HepG2 (cell line): Measurements from ENCODE around the gene PTGIS. TPM values are rescaled to one million over a fixed set of nuclear protein-coding genes. Genes with fewer than 3 reads are reported as not detected.

Experiments used
- ATF5 ChIP-seq: sonication (generic); formaldehyde crosslinking; IDR thresholded peaks from 2 replicates; pipeline ENCODE4 v1.4.0; 2020; ENCODE audit warnings: mild to moderate bottlenecking, low read depth, missing genetic modification reagents
- BORCS8-MEF2B ChIP-seq: sonication (generic); formaldehyde crosslinking; IDR thresholded peaks from 2 replicates; pipeline ENCODE4 v1.8.0; 2022; ENCODE audit warnings: mild to moderate bottlenecking, missing genetic modification reagents
- CSRNP2 ChIP-seq: sonication (generic); formaldehyde crosslinking; conservative IDR thresholded peaks from 2 replicates; pipeline ENCODE4 v1.8.0; 2022; ENCODE audit warnings: low read depth, missing genetic modification reagents
- DRAP1 ChIP-seq: IDR thresholded peaks from 2 replicates; pipeline ENCODE4 v1.6.1; 2016; ENCODE audit warnings: missing genetic modification reagents, missing compliant biosample characterization
- FOXJ3 ChIP-seq: sonication (generic); formaldehyde crosslinking; IDR thresholded peaks from 2 replicates; pipeline ENCODE4 v1.4.0; 2020; ENCODE audit warnings: missing genetic modification reagents, mild to moderate bottlenecking, borderline replicate concordance
- GTF2F1 ChIP-seq: fragments of 150-350 bp; IDR thresholded peaks from 2 replicates; pipeline ENCODE4 v1.6.1; 2014; ENCODE audit warnings: low read length
- GTF3A ChIP-seq: sonication (generic); formaldehyde crosslinking; conservative IDR thresholded peaks from 2 replicates; pipeline ENCODE4 v1.4.0; 2020; ENCODE audit warnings: mild to moderate bottlenecking, missing genetic modification reagents
- HMG20A ChIP-seq: IDR thresholded peaks from 2 replicates; pipeline ENCODE4 v1.6.1; 2016; ENCODE audit warnings: borderline replicate concordance
- IKZF5 ChIP-seq: IDR thresholded peaks from 2 replicates; pipeline ENCODE4 v1.6.1; 2018; ENCODE audit warnings: missing genetic modification reagents, mild to moderate bottlenecking, missing compliant biosample characterization
- KMT2A ChIP-seq: sonication (generic); formaldehyde crosslinking; IDR thresholded peaks from 2 replicates; pipeline ENCODE4 v1.4.0; 2020; ENCODE audit warnings: missing genetic modification reagents
- MATR3 ChIP-seq: sonication (generic); formaldehyde crosslinking; IDR thresholded peaks from 2 replicates; pipeline ENCODE4 v1.4.0; 2020; ENCODE audit warnings: missing genetic modification reagents
- NONO ChIP-seq, 2 experiments: fragments of 450-650 bp in 1 of 2; sonication (generic) in 1 of 2; formaldehyde crosslinking in 1 of 2; IDR thresholded peaks in 1 of 2; conservative IDR thresholded peaks in 1 of 2; 2 replicates each; pipeline versions ENCODE4 v1.6.1 to v1.8.0; 2017 to 2022; ENCODE audit warnings: mild to moderate bottlenecking in 1 of 2, missing genetic modification reagents in 1 of 2, moderate library complexity in 1 of 2
- SATB2 ChIP-seq: sonication (generic); formaldehyde crosslinking; IDR thresholded peaks from 2 replicates; pipeline ENCODE4 v1.5.0; 2020; ENCODE audit warnings: missing genetic modification reagents
- SMARCE1 ChIP-seq: fragments of 450-650 bp; IDR thresholded peaks from 2 replicates; pipeline ENCODE4 v1.6.1; 2017; ENCODE audit warnings: borderline replicate concordance
- SRY ChIP-seq: sonication (generic); formaldehyde crosslinking; IDR thresholded peaks from 2 replicates; pipeline ENCODE4 v1.8.0; 2022; ENCODE audit warnings: mild to moderate bottlenecking, missing genetic modification reagents
- TCF7L2 ChIP-seq: IDR thresholded peaks from 2 replicates; pipeline ENCODE4 v1.6.1; 2011; ENCODE audit warnings: mild to moderate bottlenecking, low read depth, low read length, moderate library complexity
- TIGD3 ChIP-seq: sonication (generic); formaldehyde crosslinking; IDR thresholded peaks from 2 replicates; pipeline ENCODE4 v1.5.1; 2020; ENCODE audit warnings: mild to moderate bottlenecking, missing genetic modification reagents, borderline replicate concordance
- ZBTB14 ChIP-seq: sonication (generic); formaldehyde crosslinking; IDR thresholded peaks from 2 replicates; pipeline ENCODE4 v1.4.0; 2020; ENCODE audit warnings: missing genetic modification reagents
- ZBTB38 ChIP-seq: sonication (generic); formaldehyde crosslinking; IDR thresholded peaks from 2 replicates; pipeline ENCODE4 v1.5.1; 2020; ENCODE audit warnings: mild to moderate bottlenecking, missing genetic modification reagents
- ZFP36L2 ChIP-seq: sonication (generic); formaldehyde crosslinking; IDR thresholded peaks from 2 replicates; pipeline ENCODE4 v1.4.0; 2020; ENCODE audit warnings: missing genetic modification reagents
- ZIK1 ChIP-seq: sonication (generic); formaldehyde crosslinking; IDR thresholded peaks from 2 replicates; pipeline ENCODE4 v1.5.0; 2020; ENCODE audit warnings: mild to moderate bottlenecking, low read depth, missing genetic modification reagents, borderline replicate concordance
- ZNF30 ChIP-seq: sonication (generic); formaldehyde crosslinking; IDR thresholded peaks from 2 replicates; pipeline ENCODE4 v1.5.0; 2020; ENCODE audit warnings: mild to moderate bottlenecking, missing genetic modification reagents
- ZNF790 ChIP-seq: sonication (generic); formaldehyde crosslinking; IDR thresholded peaks from 2 replicates; pipeline ENCODE4 v1.8.0; 2022; ENCODE audit warnings: missing genetic modification reagents, mild to moderate bottlenecking, borderline replicate concordance
- ZNF841 ChIP-seq: sonication (generic); formaldehyde crosslinking; IDR thresholded peaks from 2 replicates; pipeline ENCODE4 v1.8.1; 2023; ENCODE audit warnings: missing genetic modification reagents, borderline replicate concordance
- ZSCAN12 ChIP-seq: sonication (generic); formaldehyde crosslinking; IDR thresholded peaks from 2 replicates; pipeline ENCODE4 v1.9.0; 2021; ENCODE audit warnings: mild to moderate bottlenecking, missing genetic modification reagents
- polyA plus RNA-seq, 8 experiments: library from polyadenylated mRNA; depleted of rRNA in 3 of 8; stranded (reverse) in 7 of 8; unstranded in 1 of 8; fragments of >200 nt; fragmentation: Illumina TruSeq in 4 of 8; extraction: Trizol in 4 of 8; gene quantifications; 2 replicates each; pipeline versions ENCODE4 v1.2.1 to v1.2.3, GENCODE V29; 2011 to 2016; ENCODE audit warnings: low read depth in 4 of 8, missing spikeins in 1 of 8, mixed read lengths in 1 of 8; ENCODE audit not compliant: insufficient read depth in 1 of 8
- total RNA-seq, 5 experiments: library from RNA; depleted of rRNA; stranded (reverse); fragments of >200 nt; fragmentation: Illumina TruSeq; extraction: Trizol; gene quantifications; 2 replicates each; pipeline ENCODE4 v1.2.3, GENCODE V29; 2016; ENCODE audit warnings: low read depth in 1 of 5

PTGIS gene
- total and polyA plus RNA-seq, 2 of the 13 experiments (the other 11 are each of a cell fraction or from before 2014, with no cell fraction given), result not detected

- TF ChIP-seq DRAP1 (CRISPR knock-in tag), result no peak
- no peak for TF ChIP-seq FOXJ3
- 0 out of 2 replicates have a peak, but pooled peaks have one; percentile 53 for TF ChIP-seq TIGD3
- TF ChIP-seq ZBTB38 (CRISPR knock-in tag), result no peak
- no peak for TF ChIP-seq GTF2F1
- TF ChIP-seq HMG20A (CRISPR knock-in tag), result no peak
- no peak for TF ChIP-seq ZSCAN12
- TF ChIP-seq SMARCE1, result no peak
- TF ChIP-seq ZFP36L2 (CRISPR knock-in tag), result no peak
- TF ChIP-seq BORCS8-MEF2B, result 0 out of 2 replicates have a peak, but pooled peaks have one; percentile 13
- no peak for TF ChIP-seq IKZF5 (CRISPR knock-in tag)
- TF ChIP-seq KMT2A (CRISPR knock-in tag), result no peak
- no peak for TF ChIP-seq MATR3 (CRISPR knock-in tag)
- TF ChIP-seq ZNF790 (CRISPR knock-in tag), result no peak
- TF ChIP-seq NONO (IDR thresholded peaks at IDR 0.05), result no peak
- peak; percentile 37; the same call in 1 of the 2 replicates for TF ChIP-seq NONO (CRISPR knock-in tag; conservative IDR thresholded peaks at IDR 0.05)
- TF ChIP-seq SATB2 (CRISPR knock-in tag), result no peak
- TF ChIP-seq ZNF30 (CRISPR knock-in tag), result no peak
- TF ChIP-seq ZBTB14, result no peak
- TF ChIP-seq CSRNP2 (CRISPR knock-in tag), result no peak
- TF ChIP-seq ATF5 (CRISPR knock-in tag), result no peak
- no peak for TF ChIP-seq SRY (CRISPR knock-in tag)
- TF ChIP-seq ZIK1 (CRISPR knock-in tag), result no peak
- TF ChIP-seq TCF7L2, result no peak
- TF ChIP-seq GTF3A (CRISPR knock-in tag), result no peak
- TF ChIP-seq ZNF841, result no peak
Observed at GRCh38 chr20:49615401-49616153, 47.6 kb upstream of the PTGIS start (continued).
